Smooth muscle cell (in vitro differentiated cells): Measurements from ENCODE around the gene VPS45. TPM values are rescaled to one million over a fixed set of nuclear protein-coding genes. Genes with fewer than 3 reads are reported as not detected.

Source experiments
- DNase-seq: peaks from one replicate; lab custom pipeline; 2025; ENCODE audit not compliant: unreplicated experiment; lab: John Stamatoyannopoulos, UW
- H2AFZ ChIP-seq: fragments of 200-600 bp; sonication (generic); 2 replicates; pipeline ENCODE4 v1.6.0; 2016; ENCODE audit warnings: antibody characterized with exemption, low read depth, mild to moderate bottlenecking
- H3F3A ChIP-seq: fragments of 200-600 bp; sonication (generic); 2 replicates; pipeline ENCODE4 v1.6.0; 2017; ENCODE audit warnings: antibody characterized with exemption, low read depth
- H3K27ac ChIP-seq: fragments of 200-600 bp; sonication (generic); 2 replicates; pipeline ENCODE4 v1.5.1; 2016; ENCODE audit warnings: low read depth, mild to moderate bottlenecking
- H3K27me3 ChIP-seq: fragments of 200-600 bp; sonication (generic); 2 replicates; pipeline ENCODE4 v1.6.1; 2016; ENCODE audit warnings: low read depth, mild to moderate bottlenecking
- H3K36me3 ChIP-seq: fragments of 200-600 bp; sonication (generic); 2 replicates; pipeline ENCODE4 v1.5.1; 2016; ENCODE audit warnings: low read depth
- H3K4me1 ChIP-seq: fragments of 200-600 bp; sonication (generic); 2 replicates; pipeline ENCODE4 v1.5.1; 2016; ENCODE audit warnings: low read depth
- H3K4me2 ChIP-seq: fragments of 200-600 bp; sonication (generic); 2 replicates; pipeline ENCODE4 v1.6.0; 2016; ENCODE audit warnings: mild to moderate bottlenecking
- H3K4me3 ChIP-seq: fragments of 200-600 bp; sonication (generic); 2 replicates; pipeline ENCODE4 v1.5.1; 2016; ENCODE audit warnings: mild to moderate bottlenecking
- H3K79me2 ChIP-seq: fragments of 200-600 bp; sonication (generic); 2 replicates; pipeline ENCODE4 v1.6.0; 2016; ENCODE audit warnings: low read depth, mild to moderate bottlenecking
- H3K9ac ChIP-seq: fragments of 200-600 bp; sonication (generic); 2 replicates; pipeline ENCODE4 v1.6.0; 2016; ENCODE audit warnings: low read depth
- H3K9me3 ChIP-seq: fragments of 200-600 bp; sonication (generic); replicated peaks from 2 replicates; pipeline ENCODE4 v1.5.1; 2016; ENCODE audit warnings: low read depth
- H4K20me1 ChIP-seq: fragments of 200-600 bp; sonication (generic); 2 replicates; pipeline ENCODE4 v1.6.0; 2016; ENCODE audit warnings: low read depth
- WGBS: methylation state at CpG from one replicate; pipeline ENCODE4 v1.1.7; 2016; ENCODE audit warnings: low lambda C conversion rate; 5-methylcytosine and 5-hydroxymethylcytosine counted together
- polyA plus RNA-seq: library from polyadenylated mRNA; unstranded; fragments of >200 nt; fragmentation: Nextera tagmentation; extraction: Ambion mirVana; gene quantifications from 2 replicates; pipeline ENCODE4 v1.2.1, GENCODE V29; 2016
- total RNA-seq: library from RNA; depleted of rRNA; stranded (reverse); fragments of >200 nt; gene quantifications from 2 replicates; pipeline ENCODE4 v1.2.3, GENCODE V29; 2014
- TF ChIP-seq, protein P1 (sequence below): fragments of 200-600 bp; sonication (generic); IDR thresholded peaks from 2 replicates; pipeline ENCODE4 v1.5.1; 2017; ENCODE audit warnings: borderline replicate concordance, mild to moderate bottlenecking, antibody characterized with exemption; ENCODE audit not compliant: insufficient read depth, poor library complexity, severe bottlenecking

The VPS45 gene
- total and polyA plus RNA-seq, 2 experiments from 2014 or later = 28.6 to 44.7 TPM

DNA sequence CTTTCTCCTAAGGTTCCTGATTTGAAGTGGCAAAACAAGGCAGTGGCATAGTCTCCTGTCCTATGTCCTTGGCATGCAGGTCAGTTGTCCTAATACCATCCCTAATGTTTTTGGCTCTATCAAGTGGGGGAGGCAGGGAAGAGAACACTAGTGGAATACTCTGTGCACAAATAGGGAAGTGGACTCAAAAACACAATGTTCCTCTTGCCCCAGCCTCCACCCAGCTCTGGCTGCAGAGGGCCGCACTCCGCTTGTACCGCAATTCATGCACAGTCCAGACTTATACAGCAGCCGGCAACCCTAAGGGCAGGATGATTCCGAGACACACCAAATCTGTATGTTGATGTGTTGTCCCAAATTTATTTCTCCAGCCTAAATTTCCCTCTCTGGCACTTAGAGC lies 96.6 kb downstream of the VPS45 start:
- DNase-seq = no peak
- Histone ChIP-seq H2AFZ (no peak overlapping the region), H3K9me3 (no peaks in the 10 kb centered on the region), H3K27me3 (no peaks in the 10 kb centered on the region), H3K79me2 (no peaks in the 10 kb centered on the region), H3F3A (peaks cover 8% of the 10 kb centered on the region), H3K4me3 (no peak overlapping the region), H3K9ac (no peak overlapping the region), H3K4me1 (peaks cover 24% of the 10 kb centered on the region), H3K4me2 (no peak overlapping the region), H4K20me1 (no peaks in the 10 kb centered on the region), H3K27ac (peak overlapping the region; percentile 94), H3K36me3 (no peaks in the 10 kb centered on the region)
- 92% methylated on average over 5 of the region's 5 CpGs for WGBS
- TF ChIP-seq, protein P1, sequence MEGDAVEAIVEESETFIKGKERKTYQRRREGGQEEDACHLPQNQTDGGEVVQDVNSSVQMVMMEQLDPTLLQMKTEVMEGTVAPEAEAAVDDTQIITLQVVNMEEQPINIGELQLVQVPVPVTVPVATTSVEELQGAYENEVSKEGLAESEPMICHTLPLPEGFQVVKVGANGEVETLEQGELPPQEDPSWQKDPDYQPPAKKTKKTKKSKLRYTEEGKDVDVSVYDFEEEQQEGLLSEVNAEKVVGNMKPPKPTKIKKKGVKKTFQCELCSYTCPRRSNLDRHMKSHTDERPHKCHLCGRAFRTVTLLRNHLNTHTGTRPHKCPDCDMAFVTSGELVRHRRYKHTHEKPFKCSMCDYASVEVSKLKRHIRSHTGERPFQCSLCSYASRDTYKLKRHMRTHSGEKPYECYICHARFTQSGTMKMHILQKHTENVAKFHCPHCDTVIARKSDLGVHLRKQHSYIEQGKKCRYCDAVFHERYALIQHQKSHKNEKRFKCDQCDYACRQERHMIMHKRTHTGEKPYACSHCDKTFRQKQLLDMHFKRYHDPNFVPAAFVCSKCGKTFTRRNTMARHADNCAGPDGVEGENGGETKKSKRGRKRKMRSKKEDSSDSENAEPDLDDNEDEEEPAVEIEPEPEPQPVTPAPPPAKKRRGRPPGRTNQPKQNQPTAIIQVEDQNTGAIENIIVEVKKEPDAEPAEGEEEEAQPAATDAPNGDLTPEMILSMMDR = no peak

DNA sequence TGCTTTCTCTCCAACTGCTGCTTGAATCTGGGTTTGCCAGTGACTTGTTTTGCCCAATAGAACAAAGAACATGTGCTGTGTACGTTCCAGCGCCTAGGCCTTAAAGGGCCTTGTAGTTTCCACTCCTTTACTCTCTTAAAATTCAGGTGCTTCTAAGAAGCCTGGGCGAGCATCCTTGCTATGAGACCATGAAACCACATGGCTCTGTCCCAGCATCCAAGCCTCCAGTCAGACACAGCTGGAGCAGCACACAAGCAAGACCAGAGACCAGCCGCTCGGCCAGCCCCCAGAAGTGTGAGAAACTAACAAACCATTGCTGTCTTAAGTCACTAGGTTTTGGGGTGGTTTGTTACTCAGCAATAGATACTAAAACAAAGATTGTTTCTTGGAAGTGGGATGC lies 97.2 kb downstream of the VPS45 start:
- Histone ChIP-seq H3K9me3 (no peaks in the 10 kb centered on the region), H3K36me3 (no peaks in the 10 kb centered on the region), H4K20me1 (no peaks in the 10 kb centered on the region), H3K9ac (no peak overlapping the region), H3K4me1 (peaks cover 24% of the 10 kb centered on the region), H3K27ac (no peak overlapping the region), H3K4me2 (no peak overlapping the region), H3K27me3 (no peaks in the 10 kb centered on the region), H3F3A (peaks cover 8% of the 10 kb centered on the region), H2AFZ (no peak overlapping the region), H3K4me3 (no peak overlapping the region), H3K79me2 (no peaks in the 10 kb centered on the region)
- TF ChIP-seq, protein P1 = no peak
- 91% methylated on average over 5 of the region's 5 CpGs for WGBS
- no peak for DNase-seq

DNA sequence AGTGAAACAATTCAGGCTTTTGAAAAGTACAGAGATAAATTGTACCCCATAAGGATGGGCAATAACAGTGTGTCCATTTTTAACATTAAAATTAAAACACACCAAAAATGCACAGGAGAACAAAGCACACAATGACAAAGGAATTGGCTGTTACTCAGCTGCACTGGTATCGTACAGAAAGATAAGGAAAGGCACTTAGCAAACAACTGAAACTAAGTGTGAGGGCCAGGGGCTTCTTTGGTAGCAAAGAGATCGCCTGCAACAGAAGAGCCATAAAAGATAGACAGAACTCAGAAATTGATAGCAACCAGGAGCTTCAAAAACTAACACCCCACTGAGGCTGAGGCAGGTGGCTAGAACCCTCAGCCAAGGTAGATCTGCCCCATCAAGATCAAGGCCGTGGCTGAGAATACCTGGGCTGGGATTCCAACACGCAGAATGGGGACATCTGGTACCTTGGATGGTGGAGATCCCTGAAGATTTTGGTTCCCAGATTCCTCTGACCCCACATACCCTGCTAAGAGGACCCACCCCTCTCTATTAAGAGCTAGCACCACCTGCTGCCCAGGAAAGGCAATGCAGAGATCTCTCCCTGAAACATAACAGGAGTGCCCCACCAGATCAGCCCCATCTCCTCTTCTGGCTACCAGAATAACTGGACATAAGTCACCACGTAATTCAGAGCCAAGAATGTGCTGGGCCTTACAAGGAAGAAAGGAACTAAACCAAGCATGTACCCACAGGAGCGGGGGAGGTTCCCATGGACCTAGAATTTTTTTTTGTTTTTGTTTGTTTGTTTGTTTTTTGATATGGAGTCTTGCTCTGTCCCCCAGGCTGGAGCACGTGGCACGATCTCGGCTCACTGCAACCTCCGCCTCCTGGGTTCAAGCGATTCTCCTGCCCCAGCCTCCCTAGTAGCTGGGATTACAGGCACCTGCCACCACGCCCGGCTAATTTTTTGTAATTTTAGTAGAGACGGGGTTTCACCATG lies 98.3 kb downstream of the VPS45 start:
- Histone ChIP-seq H3K9ac (no peak overlapping the region), H3K4me1 (peaks cover 21% of the 10 kb centered on the region), H3K27ac (no peak overlapping the region), H3K36me3 (no peaks in the 10 kb centered on the region), H3K79me2 (no peaks in the 10 kb centered on the region), H3K9me3 (no peaks in the 10 kb centered on the region), H3F3A (peaks cover 8% of the 10 kb centered on the region), H4K20me1 (no peaks in the 10 kb centered on the region), H3K4me3 (no peak overlapping the region), H2AFZ (no peak overlapping the region), H3K27me3 (no peaks in the 10 kb centered on the region), H3K4me2 (no peak overlapping the region)
- no peak for DNase-seq
- TF ChIP-seq, protein P1 = peak; percentile 56
- WGBS = 75% methylated on average over 14 of the region's 14 CpGs
